Activated CD4-positive, alpha-beta memory T cell treated with anti-CD3 and anti-CD28 coated beads for 36 hours (primary cell): ENCODE measurements around the gene C17orf67. TPM values are rescaled to one million over a fixed set of nuclear protein-coding genes. Genes with fewer than 3 reads are reported as not detected.

ENCODE experiments used
- CTCF ChIA-PET: fragments of 350-600 bp; sonication (Branson Sonifier 250); formaldehyde crosslinking; loops from one replicate; lab custom pipeline; 2021; ENCODE audit warnings: antibody characterized with exemption, inconsistent platforms; lab: Charles Lee
- POLR2A ChIA-PET: fragments of 350-600 bp; sonication (Branson Sonifier 250); formaldehyde crosslinking; loops from one replicate; lab custom pipeline; 2021; ENCODE audit warnings: antibody characterized with exemption; lab: Charles Lee
- DNase-seq: peaks from one replicate; pipeline ENCODE4 v3.0.0-alpha.2; 2020
- H3K27ac Mint-ChIP-seq: one replicate; pipeline ENCODE4 v1.8.0; 2021; ENCODE audit warnings: mixed read lengths
- H3K27me3 Mint-ChIP-seq: one replicate; pipeline ENCODE4 v1.8.0; 2021; ENCODE audit warnings: mixed read lengths
- H3K36me3 Mint-ChIP-seq: one replicate; pipeline ENCODE4 v1.8.0; 2021; ENCODE audit warnings: mixed read lengths
- H3K4me1 Mint-ChIP-seq: one replicate; pipeline ENCODE4 v1.8.0; 2021; ENCODE audit warnings: low read depth, mixed read lengths
- H3K4me3 Mint-ChIP-seq: one replicate; pipeline ENCODE4 v1.8.0; 2021; ENCODE audit warnings: mild to moderate bottlenecking, mixed read lengths
- H3K9me3 Mint-ChIP-seq: one replicate; pipeline ENCODE4 v1.8.0; 2021; ENCODE audit warnings: mixed read lengths
- intact Hi-C: fragments of 100-400 bp; cut with micrococcal nuclease; formaldehyde crosslinking; loops from one replicate; pipeline ENCODE4 v1.15.1; 2023
- total RNA-seq, 2 experiments: library from RNA; stranded (reverse); gene quantifications; one replicate each; pipeline ENCODE4 v1.2.3, GENCODE V29; 2021

The C17orf67 gene
- total RNA-seq = 1 to 10 TPM; 3.6 to 3.9 TPM

GRCh38 chr17:56833809-56834379 is at the start of gene C17orf67, which contains the start of gene DGKE:
C17orf67 (minus strand) TSS chr17:56833920; CDS start chr17:56815810, 18,110 bp downstream.
DGKE (plus strand) TSS chr17:56834151; CDS start chr17:56834796, 645 bp downstream.
- H3K36me3 Mint-ChIP-seq = peaks cover 41% of the 10 kb centered on the region
- DNase-seq = peak; percentile 99
- H3K4me1 Mint-ChIP-seq = peaks cover 55% of the 10 kb centered on the region

GRCh38 chr17:56881685-56882295 is 48.1 kb upstream of the C17orf67 start:
- intact Hi-C loops = no loop called here
- ChIA-PET POLR2A (no interaction called here), CTCF (no interaction called here)
- no peaks in the 10 kb centered on the region for H3K9me3 Mint-ChIP-seq
- no peak overlapping the region for H3K4me3 Mint-ChIP-seq
- H3K36me3 Mint-ChIP-seq = peaks cover 6% of the 10 kb centered on the region
- no peak for DNase-seq
- H3K27ac Mint-ChIP-seq = no peak overlapping the region
- H3K27me3 Mint-ChIP-seq = no peaks in the 10 kb centered on the region
- H3K4me1 Mint-ChIP-seq = no peaks in the 10 kb centered on the region

More at GRCh38 chr17:56833809-56834379, at the start of gene C17orf67, which contains the start of gene DGKE:
- peak within 1 kb of the TSS; percentile 85 for H3K27ac Mint-ChIP-seq
- H3K4me3 Mint-ChIP-seq = peak within 1 kb of the TSS; percentile 92
- POLR2A ChIA-PET = interaction anchor here (1.2 to 2.3 kb wide), 6 partner anchors 12 to 251 kb away, joined by 3 to 7 read pairs (median 4); partner anchors contain the start of genes AKAP1, COIL and SCPEP1
- intact Hi-C loops = loop anchor here (1.0 to 5.0 kb wide), 5 partner anchors 15 to 251 kb away; partner anchors contain the start of genes AKAP1, COIL and TRIM25
- no peaks in the 10 kb centered on the region for H3K27me3 Mint-ChIP-seq
- CTCF ChIA-PET = interaction anchor here (0.7 to 5.5 kb wide), 4 partner anchors 9 to 80 kb away, joined by 3 to 42 read pairs (median 4); partner anchors contain the start of gene TRIM25
- no peaks in the 10 kb centered on the region for H3K9me3 Mint-ChIP-seq

GRCh38 chr17:56880571-56880970 is 46.9 kb upstream of the C17orf67 start:
- DNase-seq = no peak
- intact Hi-C loops = no loop called here
- CTCF ChIA-PET = interaction anchor here (1.9 kb wide), 1 partner anchor 10 kb away, joined by 5 read pairs; no protein-coding TSS in a partner anchor
- H3K27ac Mint-ChIP-seq = no peak overlapping the region
- H3K4me3 Mint-ChIP-seq = no peak overlapping the region
- H3K9me3 Mint-ChIP-seq = no peaks in the 10 kb centered on the region
- no peaks in the 10 kb centered on the region for H3K4me1 Mint-ChIP-seq
- POLR2A ChIA-PET = no interaction called here
- no peaks in the 10 kb centered on the region for H3K36me3 Mint-ChIP-seq
- H3K27me3 Mint-ChIP-seq = no peaks in the 10 kb centered on the region

- POLR2A ChIA-PET = interaction anchor here (0.8 kb wide), 1 partner anchor 34 kb away, joined by 3 read pairs; the partner anchor contains the start of gene TRIM25
- CTCF ChIA-PET = interaction anchor here (1.9 kb wide), 1 partner anchor 10 kb away, joined by 5 read pairs; no protein-coding TSS in a partner anchor
- H3K4me3 Mint-ChIP-seq = no peak overlapping the region
- H3K27me3 Mint-ChIP-seq = no peaks in the 10 kb centered on the region
- H3K36me3 Mint-ChIP-seq = no peaks in the 10 kb centered on the region
- intact Hi-C loops = no loop called here
- no peaks in the 10 kb centered on the region for H3K9me3 Mint-ChIP-seq
- DNase-seq = no peak
- no peak overlapping the region for H3K27ac Mint-ChIP-seq
- H3K4me1 Mint-ChIP-seq = no peaks in the 10 kb centered on the region
These were observed 46.4 kb upstream of the C17orf67 start for GRCh38 chr17:56880133-56880532.

GRCh38 chr17:56879280-56879679 is 45.6 kb upstream of the C17orf67 start:
- no peak for DNase-seq
- no peaks in the 10 kb centered on the region for H3K36me3 Mint-ChIP-seq
- ChIA-PET POLR2A (interaction anchor here (0.6 to 0.8 kb wide), 2 partner anchors 35 to 337 kb away, joined by 3 read pairs; partner anchors contain the start of gene TRIM25), CTCF (interaction anchor here (1.9 kb wide), 1 partner anchor 11 kb away, joined by 5 read pairs; no protein-coding TSS in a partner anchor)
- no peaks in the 10 kb centered on the region for H3K4me1 Mint-ChIP-seq
- no peaks in the 10 kb centered on the region for H3K9me3 Mint-ChIP-seq
- H3K27ac Mint-ChIP-seq = no peak overlapping the region
- intact Hi-C loops = no loop called here
- no peak overlapping the region for H3K4me3 Mint-ChIP-seq
- H3K27me3 Mint-ChIP-seq = peaks cover 2% of the 10 kb centered on the region

GRCh38 chr17:56876766-56877179 is 43.1 kb upstream of the C17orf67 start:
- intact Hi-C loops = no loop called here
- Mint-ChIP-seq H3K4me3 (no peak overlapping the region), H3K27ac (no peak overlapping the region), H3K4me1 (no peaks in the 10 kb centered on the region), H3K9me3 (no peaks in the 10 kb centered on the region), H3K36me3 (no peaks in the 10 kb centered on the region), H3K27me3 (peaks cover 3% of the 10 kb centered on the region)
- no peak for DNase-seq
- ChIA-PET CTCF (interaction anchor here (1.1 kb wide), 1 partner anchor 57 kb away, joined by 3 read pairs; no protein-coding TSS in a partner anchor), POLR2A (no interaction called here)

- intact Hi-C loops = no loop called here
- H3K9me3 Mint-ChIP-seq = no peaks in the 10 kb centered on the region
- ChIA-PET CTCF (interaction anchor here (0.6 to 2.8 kb wide), 4 partner anchors 13 to 69 kb away, joined by 3 to 11 read pairs (median 4); no protein-coding TSS in a partner anchor), POLR2A (interaction anchor here (0.6 to 1.3 kb wide), 3 partner anchors 35 to 91 kb away, joined by 3 read pairs; partner anchors contain the start of gene COIL)
- peak; percentile 45 for DNase-seq
- no peak overlapping the region for H3K4me3 Mint-ChIP-seq
- peaks cover 8% of the 10 kb centered on the region for H3K36me3 Mint-ChIP-seq
- peaks cover 3% of the 10 kb centered on the region for H3K27me3 Mint-ChIP-seq
- H3K27ac Mint-ChIP-seq = peak overlapping the region; percentile 64
- peaks cover 9% of the 10 kb centered on the region for H3K4me1 Mint-ChIP-seq
These were observed 36.4 kb upstream of the C17orf67 start for GRCh38 chr17:56870081-56870651.

- peaks cover under 1% of the 10 kb centered on the region for H3K27me3 Mint-ChIP-seq
- peaks cover 9% of the 10 kb centered on the region for H3K4me1 Mint-ChIP-seq
- H3K9me3 Mint-ChIP-seq = no peaks in the 10 kb centered on the region
- H3K27ac Mint-ChIP-seq = no peak overlapping the region
- DNase-seq = no peak
- no peak overlapping the region for H3K4me3 Mint-ChIP-seq
- CTCF ChIA-PET = no interaction called here
- intact Hi-C loops = no loop called here
- POLR2A ChIA-PET = no interaction called here
- peaks cover 12% of the 10 kb centered on the region for H3K36me3 Mint-ChIP-seq
These were observed 35.0 kb upstream of the C17orf67 start for GRCh38 chr17:56868716-56869115.

GRCh38 chr17:56867948-56868376 is 34.2 kb upstream of the C17orf67 start:
- Mint-ChIP-seq H3K27ac (peak overlapping the region; percentile 28), H3K4me3 (no peak overlapping the region), H3K9me3 (no peaks in the 10 kb centered on the region), H3K27me3 (no peaks in the 10 kb centered on the region), H3K4me1 (peaks cover 9% of the 10 kb centered on the region), H3K36me3 (peaks cover 15% of the 10 kb centered on the region)
- ChIA-PET POLR2A (no interaction called here), CTCF (no interaction called here)
- intact Hi-C loops = no loop called here
- no peak for DNase-seq

- intact Hi-C loops = no loop called here
- Mint-ChIP-seq H3K36me3 (peaks cover 22% of the 10 kb centered on the region), H3K4me1 (peaks cover 9% of the 10 kb centered on the region), H3K27me3 (no peaks in the 10 kb centered on the region), H3K4me3 (no peak overlapping the region), H3K9me3 (no peaks in the 10 kb centered on the region), H3K27ac (no peak overlapping the region)
- POLR2A ChIA-PET = no interaction called here
- no peak for DNase-seq
- CTCF ChIA-PET = interaction anchor here (1.3 kb wide), 1 partner anchor 73 kb away, joined by 3 read pairs; no protein-coding TSS in a partner anchor
These were observed 32.8 kb upstream of the C17orf67 start for GRCh38 chr17:56866496-56866895.

GRCh38 chr17:56866076-56866475 is 32.4 kb upstream of the C17orf67 start:
- no peak overlapping the region for H3K4me3 Mint-ChIP-seq
- CTCF ChIA-PET = interaction anchor here (1.3 to 3.3 kb wide), 2 partner anchors 47 to 73 kb away, joined by 3 to 8 read pairs; no protein-coding TSS in a partner anchor
- H3K27me3 Mint-ChIP-seq = no peaks in the 10 kb centered on the region
- H3K36me3 Mint-ChIP-seq = peaks cover 22% of the 10 kb centered on the region
- no peaks in the 10 kb centered on the region for H3K9me3 Mint-ChIP-seq
- H3K4me1 Mint-ChIP-seq = peaks cover 9% of the 10 kb centered on the region
- POLR2A ChIA-PET = no interaction called here
- DNase-seq = no peak
- no peak overlapping the region for H3K27ac Mint-ChIP-seq
- intact Hi-C loops = no loop called here
